Neural progenitor cell (in vitro differentiated cells): ENCODE measurements around the gene RBM28.

Source experiments
- CTCF ChIP-seq: fragments of 200-600 bp; sonication (generic); IDR thresholded peaks from 2 replicates; pipeline ENCODE4 v1.5.1; 2017; ENCODE audit warnings: antibody characterized with exemption, mild to moderate bottlenecking
- EZH2 ChIP-seq: fragments of 200-600 bp; sonication (generic); IDR thresholded peaks from 2 replicates; pipeline ENCODE4 v1.6.1; 2017; ENCODE audit warnings: antibody characterized with exemption, mild to moderate bottlenecking, moderate library complexity
- EZH2phosphoT487 ChIP-seq: fragments of 200-600 bp; sonication (generic); IDR thresholded peaks from 2 replicates; pipeline ENCODE4 v1.6.1; 2017; ENCODE audit warnings: antibody characterized with exemption

GRCh38 chr7:128260069-128260795, 83.5 kb downstream of the RBM28 start:
- TF ChIP-seq CTCF (no peak), EZH2 (no peak), EZH2phosphoT487 (no peak)
